HCT116 (cell line): Measurements from ENCODE around the gene ZNF835. TPM values are rescaled to one million over a fixed set of nuclear protein-coding genes. Genes with fewer than 3 reads are reported as not detected.

ENCODE experiments used
- ATAC-seq: fragments of 200-7000 bp; cut with Tn5 transposase; 2 replicates; pipeline ENCODE4 v1.9.1; 2020; ENCODE audit warnings: mild to moderate bottlenecking, moderate library complexity
- BruUV-seq: library from RNA; stranded (reverse); fragments of 400-500 nt; replicated peaks from 2 replicates; lab custom pipeline; 2021; lab: Mats Ljungman, UMichigan
- CTCF ChIA-PET: fragments of 300-600 bp; sonication (Branson Sonifier 250); formaldehyde crosslinking; loops from one replicate; lab custom pipeline; 2021; ENCODE audit warnings: antibody characterized with exemption; lab: Charles Lee
- POLR2A ChIA-PET: fragments of 300-600, 350-600 bp; sonication (Branson Sonifier 250); formaldehyde crosslinking; loops from one replicate; lab custom pipeline; 2021; ENCODE audit warnings: antibody characterized with exemption; lab: Charles Lee
- RAD21 ChIA-PET, 2 experiments: fragments of 300-600 bp; sonication (Branson Sonifier 250); formaldehyde crosslinking; loops; one replicate each; lab custom pipeline; 2023; ENCODE audit warnings: low total read pairs in 2 of 2; ENCODE audit not compliant: uncharacterized antibody in 2 of 2, unreplicated experiment in 2 of 2, low non-redundant PET in 1 of 2; lab: Charles Lee
- DNase-seq: peaks from one replicate; pipeline ENCODE4 v3.0.0-alpha.2; 2010; ENCODE audit warnings: low read depth, low spot score
- H2AFZ ChIP-seq: fragments of 200-600 bp; shearing (Covaris generic), sonication (generic); 2 replicates; pipeline ENCODE4 v1.6.1; 2017; ENCODE audit warnings: low read depth, mixed run types, mixed read lengths, antibody characterized with exemption, low read length; ENCODE audit not compliant: poor library complexity, severe bottlenecking
- H3K27ac ChIP-seq: 2 replicates; pipeline ENCODE4 v1.5.1; 2012; ENCODE audit warnings: low read depth, low read length
- H3K27me3 ChIP-seq: fragments of 200-600 bp; sonication (generic); 2 replicates; pipeline ENCODE4 v1.6.1; 2016; ENCODE audit warnings: mixed run types, low read length, mixed read lengths; ENCODE audit not compliant: insufficient read depth
- H3K36me3 ChIP-seq, 2 experiments: fragments of 200-500 bp in 1 of 2; fragments of 200-600 bp in 1 of 2; sonication (Bioruptor generic) in 1 of 2; sonication (generic) in 1 of 2; 2 replicates each; pipeline versions ENCODE4 v1.5.1 to v1.6.1; 2014 to 2016; ENCODE audit warnings: low read length in 2 of 2, inconsistent platforms in 1 of 2, mixed read lengths in 1 of 2, mixed run types in 1 of 2; ENCODE audit not compliant: insufficient read depth in 2 of 2, control insufficient read depth in 1 of 2
- H3K4me1 ChIP-seq, 2 experiments: fragments of 200-600 bp in 1 of 2; sonication (generic) in 1 of 2; 2 replicates each; pipeline versions ENCODE4 v1.5.1 to v1.6.1; 2012 to 2017; ENCODE audit warnings: low read length in 2 of 2, inconsistent platforms in 1 of 2, mild to moderate bottlenecking in 1 of 2, mixed read lengths in 1 of 2, mixed run types in 1 of 2, moderate library complexity in 1 of 2; ENCODE audit not compliant: insufficient read depth in 2 of 2, control insufficient read depth in 1 of 2
- H3K4me2 ChIP-seq: fragments of 200-600 bp; sonication (generic); 2 replicates; pipeline ENCODE4 v1.6.1; 2017; ENCODE audit warnings: mixed run types, low read length, mixed read lengths
- H3K4me3 ChIP-seq, 2 experiments: fragments of 200-600 bp in 1 of 2; sonication (generic) in 1 of 2; replicated peaks in 1 of 2; 2 replicates each; pipeline ENCODE4 v1.5.1; 2011 to 2016; ENCODE audit warnings: low read length in 2 of 2, control low read depth in 1 of 2, low read depth in 1 of 2, mild to moderate bottlenecking in 1 of 2, mixed read lengths in 1 of 2, mixed run types in 1 of 2
- H3K79me2 ChIP-seq: fragments of 200-600 bp; sonication (generic); 2 replicates; pipeline ENCODE4 v1.6.1; 2017; ENCODE audit warnings: mild to moderate bottlenecking, mixed run types, low read length, moderate library complexity, mixed read lengths; ENCODE audit not compliant: insufficient read depth
- H3K9ac ChIP-seq: fragments of 200-600 bp; sonication (generic); 2 replicates; pipeline ENCODE4 v1.6.1; 2016; ENCODE audit warnings: low read length, mixed read lengths
- H3K9me2 ChIP-seq: fragments of 200-600 bp; sonication (generic), shearing (Covaris generic); 2 replicates; pipeline ENCODE4 v1.6.1; 2017; ENCODE audit warnings: mixed run types, mild to moderate bottlenecking, moderate library complexity; ENCODE audit not compliant: insufficient read depth
- H3K9me3 ChIP-seq, 2 experiments: fragments of 200-500 bp in 1 of 2; fragments of 200-600 bp in 1 of 2; sonication (Bioruptor generic) in 1 of 2; sonication (generic) in 1 of 2; 2 replicates each; pipeline ENCODE4 v1.6.1; 2014 to 2017; ENCODE audit warnings: low read length in 2 of 2, mixed read lengths in 2 of 2, inconsistent platforms in 1 of 2, low read depth in 1 of 2, mild to moderate bottlenecking in 1 of 2, mixed run types in 1 of 2, moderate library complexity in 1 of 2; ENCODE audit not compliant: control insufficient read depth in 1 of 2, insufficient read depth in 1 of 2
- H4K20me1 ChIP-seq: fragments of 200-600 bp; sonication (generic), shearing (Covaris generic); 2 replicates; pipeline ENCODE4 v1.6.1; 2017; ENCODE audit warnings: mixed run types, mild to moderate bottlenecking, moderate library complexity; ENCODE audit not compliant: insufficient read depth
- CBX3 ChIP-seq: IDR thresholded peaks from 2 replicates; pipeline ENCODE4 v1.6.1; 2012; ENCODE audit warnings: low read depth
- CEBPB ChIP-seq: IDR thresholded peaks from 2 replicates; pipeline ENCODE4 v1.6.1; 2012; ENCODE audit warnings: low read depth
- EGR1 ChIP-seq: IDR thresholded peaks from 2 replicates; pipeline ENCODE4 v1.6.1; 2012; ENCODE audit warnings: low read depth
- ELF1 ChIP-seq: IDR thresholded peaks from 2 replicates; pipeline ENCODE4 v1.6.1; 2012; ENCODE audit warnings: low read depth, borderline replicate concordance
- EZH2 ChIP-seq: fragments of 200-600 bp; sonication (generic); IDR thresholded peaks from 2 replicates; pipeline ENCODE4 v1.6.1; 2017; ENCODE audit warnings: antibody characterized with exemption, mixed run types
- EZH2phosphoT487 ChIP-seq: fragments of 200-600 bp; IDR thresholded peaks from 2 replicates; pipeline ENCODE4 v1.6.1; 2018; ENCODE audit warnings: antibody characterized with exemption, borderline replicate concordance
- JUND ChIP-seq: IDR thresholded peaks from 2 replicates; pipeline ENCODE4 v1.6.1; 2012
- POLR2A ChIP-seq: IDR thresholded peaks from 2 replicates; pipeline ENCODE4 v1.7.0; 2011; ENCODE audit warnings: borderline replicate concordance; ENCODE audit not compliant: insufficient read depth, insufficient read length; ENCODE audit errors: extremely low read depth
- POLR2AphosphoS5 ChIP-seq: IDR thresholded peaks from 2 replicates; pipeline ENCODE4 v1.6.1; 2011; ENCODE audit warnings: mild to moderate bottlenecking, low read depth, low read length, moderate library complexity
- RAD21 ChIP-seq: IDR thresholded peaks from 2 replicates; pipeline ENCODE4 v1.6.1; 2012; ENCODE audit warnings: low read depth, mild to moderate bottlenecking
- SIN3A ChIP-seq: IDR thresholded peaks from 2 replicates; pipeline ENCODE4 v1.6.1; 2012; ENCODE audit warnings: low read depth
- SRF ChIP-seq: IDR thresholded peaks from 2 replicates; pipeline ENCODE4 v1.6.1; 2012; ENCODE audit warnings: low read depth
- TCF7L2 ChIP-seq: IDR thresholded peaks from 2 replicates; pipeline ENCODE4 v1.7.0; 2011; ENCODE audit warnings: borderline replicate concordance, inconsistent platforms; ENCODE audit not compliant: insufficient read depth, insufficient read length; ENCODE audit errors: extremely low read depth
- YY1 ChIP-seq: IDR thresholded peaks from 2 replicates; pipeline ENCODE4 v1.6.1; 2011; ENCODE audit warnings: low read length, low read depth, moderate library complexity, mild to moderate bottlenecking; ENCODE audit not compliant: insufficient replicate concordance; ENCODE audit errors: extremely low read depth
- ZFX ChIP-seq: fragments of 450-650 bp; IDR thresholded peaks from 2 replicates; pipeline ENCODE4 v1.6.1; 2017
- intact Hi-C: fragments of 100-400 bp; cut with micrococcal nuclease; formaldehyde crosslinking; loops from 2 replicates; pipeline ENCODE4 v1.10.0; 2022
- total RNA-seq: library from RNA; stranded (reverse); gene quantifications from one replicate; pipeline ENCODE4 v1.2.1, GENCODE V29; 2021; ENCODE audit not compliant: unreplicated experiment
- TF ChIP-seq, protein P1 (sequence below), 3 experiments: fragments of 200-600 bp in 1 of 3; sonication (generic) in 1 of 3; IDR thresholded peaks in 2 of 3; conservative IDR thresholded peaks in 1 of 3; 2 replicates each; pipeline ENCODE4 v1.5.1; 2012 to 2017; ENCODE audit warnings: low read depth in 2 of 3, low read length in 2 of 3, antibody characterized with exemption in 1 of 3, borderline replicate concordance in 1 of 3, control low read depth in 1 of 3, mild to moderate bottlenecking in 1 of 3, mixed read lengths in 1 of 3, mixed run types in 1 of 3, moderate library complexity in 1 of 3; ENCODE audit not compliant: insufficient read depth in 1 of 3
- TF ChIP-seq, protein P2 (sequence below): IDR thresholded peaks from 2 replicates; pipeline ENCODE4 v1.6.1; 2011; ENCODE audit warnings: mild to moderate bottlenecking, low read length, moderate library complexity; ENCODE audit not compliant: insufficient replicate concordance; ENCODE audit errors: extremely low read depth
- TF ChIP-seq, protein P3 (sequence below): IDR thresholded peaks from 2 replicates; pipeline ENCODE4 v1.6.1; 2012; ENCODE audit warnings: low read depth
- TF ChIP-seq, protein P4 (sequence below): IDR thresholded peaks from 2 replicates; pipeline ENCODE4 v1.6.1; 2012
- TF ChIP-seq, protein P5 (sequence below): IDR thresholded peaks from 2 replicates; pipeline ENCODE4 v1.6.1; 2012

ZNF835 gene
- total RNA-seq, 1 experiment from 2014 or later = not detected

DNA sequence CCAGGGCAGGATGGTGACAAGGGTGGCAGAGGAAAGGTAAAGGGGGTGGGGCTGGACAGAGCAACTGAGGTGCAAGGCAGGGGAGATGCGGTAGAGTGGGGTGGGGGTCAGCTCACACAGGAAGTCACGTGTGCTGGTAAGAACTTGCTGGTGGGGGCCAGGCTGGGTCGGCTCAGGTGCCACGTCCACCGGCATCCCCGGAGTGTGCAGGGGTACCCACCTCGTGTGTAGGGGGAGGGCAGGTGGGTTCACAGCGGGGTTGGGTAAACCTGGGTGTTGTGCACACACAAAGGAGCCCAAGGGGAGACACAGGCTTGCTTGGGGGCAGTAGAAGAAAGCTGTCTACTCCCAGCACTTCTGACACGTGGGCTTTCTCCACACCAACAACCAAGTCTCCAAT, 2.9 kb downstream of the ZNF835 start:
- Histone ChIP-seq H3K9me3 (peaks cover 0 to 14% of the 10 kb centered on the region in 2 experiments; a peak in 2 of 4 replicates), H3K9me2 (no peaks in the 10 kb centered on the region), H3K4me1 (no peaks in the 10 kb centered on the region), H3K36me3 (no peaks in the 10 kb centered on the region), H2AFZ (no peak overlapping the region), H3K9ac (no peak overlapping the region), H4K20me1 (no peaks in the 10 kb centered on the region), H3K27me3 (no peaks in the 10 kb centered on the region), H3K4me2 (no peak overlapping the region), H3K79me2 (no peaks in the 10 kb centered on the region), H3K4me3 (no peak overlapping the region), H3K27ac (no peak overlapping the region)
- ChIA-PET RAD21 (no interaction called here), CTCF (no interaction called here), POLR2A (no interaction called here)
- BruUV-seq = no TSS peak
- ATAC-seq (no peak), DNase-seq (no peak)
- intact Hi-C loops = no loop called here
- no peak for TF ChIP-seq SRF
- TF ChIP-seq CEBPB = no peak
- no peak for TF ChIP-seq EGR1
- no peak for TF ChIP-seq POLR2AphosphoS5
- no peak for TF ChIP-seq EZH2phosphoT487
- no peak for TF ChIP-seq YY1
- TF ChIP-seq RAD21 = no peak
- TF ChIP-seq, protein P1, sequence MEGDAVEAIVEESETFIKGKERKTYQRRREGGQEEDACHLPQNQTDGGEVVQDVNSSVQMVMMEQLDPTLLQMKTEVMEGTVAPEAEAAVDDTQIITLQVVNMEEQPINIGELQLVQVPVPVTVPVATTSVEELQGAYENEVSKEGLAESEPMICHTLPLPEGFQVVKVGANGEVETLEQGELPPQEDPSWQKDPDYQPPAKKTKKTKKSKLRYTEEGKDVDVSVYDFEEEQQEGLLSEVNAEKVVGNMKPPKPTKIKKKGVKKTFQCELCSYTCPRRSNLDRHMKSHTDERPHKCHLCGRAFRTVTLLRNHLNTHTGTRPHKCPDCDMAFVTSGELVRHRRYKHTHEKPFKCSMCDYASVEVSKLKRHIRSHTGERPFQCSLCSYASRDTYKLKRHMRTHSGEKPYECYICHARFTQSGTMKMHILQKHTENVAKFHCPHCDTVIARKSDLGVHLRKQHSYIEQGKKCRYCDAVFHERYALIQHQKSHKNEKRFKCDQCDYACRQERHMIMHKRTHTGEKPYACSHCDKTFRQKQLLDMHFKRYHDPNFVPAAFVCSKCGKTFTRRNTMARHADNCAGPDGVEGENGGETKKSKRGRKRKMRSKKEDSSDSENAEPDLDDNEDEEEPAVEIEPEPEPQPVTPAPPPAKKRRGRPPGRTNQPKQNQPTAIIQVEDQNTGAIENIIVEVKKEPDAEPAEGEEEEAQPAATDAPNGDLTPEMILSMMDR (IDR thresholded peaks at IDR 0.05 in 2 of 3, conservative IDR thresholded peaks at IDR 0.05 in 1 of 3; ENCODE audit: borderline replicate concordance in 1 of 3, insufficient read depth in 1 of 3, low read depth in 2 of 3, low read length in 2 of 3) = no peak
- no peak for TF ChIP-seq TCF7L2
- no peak for TF ChIP-seq ELF1
- no peak for TF ChIP-seq CBX3
- no peak for TF ChIP-seq POLR2A
- TF ChIP-seq JUND = no peak
- TF ChIP-seq ZFX = no peak
- TF ChIP-seq, protein P2, sequence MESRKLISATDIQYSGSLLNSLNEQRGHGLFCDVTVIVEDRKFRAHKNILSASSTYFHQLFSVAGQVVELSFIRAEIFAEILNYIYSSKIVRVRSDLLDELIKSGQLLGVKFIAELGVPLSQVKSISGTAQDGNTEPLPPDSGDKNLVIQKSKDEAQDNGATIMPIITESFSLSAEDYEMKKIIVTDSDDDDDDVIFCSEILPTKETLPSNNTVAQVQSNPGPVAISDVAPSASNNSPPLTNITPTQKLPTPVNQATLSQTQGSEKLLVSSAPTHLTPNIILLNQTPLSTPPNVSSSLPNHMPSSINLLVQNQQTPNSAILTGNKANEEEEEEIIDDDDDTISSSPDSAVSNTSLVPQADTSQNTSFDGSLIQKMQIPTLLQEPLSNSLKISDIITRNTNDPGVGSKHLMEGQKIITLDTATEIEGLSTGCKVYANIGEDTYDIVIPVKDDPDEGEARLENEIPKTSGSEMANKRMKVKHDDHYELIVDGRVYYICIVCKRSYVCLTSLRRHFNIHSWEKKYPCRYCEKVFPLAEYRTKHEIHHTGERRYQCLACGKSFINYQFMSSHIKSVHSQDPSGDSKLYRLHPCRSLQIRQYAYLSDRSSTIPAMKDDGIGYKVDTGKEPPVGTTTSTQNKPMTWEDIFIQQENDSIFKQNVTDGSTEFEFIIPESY = no peak
- TF ChIP-seq, protein P3, sequence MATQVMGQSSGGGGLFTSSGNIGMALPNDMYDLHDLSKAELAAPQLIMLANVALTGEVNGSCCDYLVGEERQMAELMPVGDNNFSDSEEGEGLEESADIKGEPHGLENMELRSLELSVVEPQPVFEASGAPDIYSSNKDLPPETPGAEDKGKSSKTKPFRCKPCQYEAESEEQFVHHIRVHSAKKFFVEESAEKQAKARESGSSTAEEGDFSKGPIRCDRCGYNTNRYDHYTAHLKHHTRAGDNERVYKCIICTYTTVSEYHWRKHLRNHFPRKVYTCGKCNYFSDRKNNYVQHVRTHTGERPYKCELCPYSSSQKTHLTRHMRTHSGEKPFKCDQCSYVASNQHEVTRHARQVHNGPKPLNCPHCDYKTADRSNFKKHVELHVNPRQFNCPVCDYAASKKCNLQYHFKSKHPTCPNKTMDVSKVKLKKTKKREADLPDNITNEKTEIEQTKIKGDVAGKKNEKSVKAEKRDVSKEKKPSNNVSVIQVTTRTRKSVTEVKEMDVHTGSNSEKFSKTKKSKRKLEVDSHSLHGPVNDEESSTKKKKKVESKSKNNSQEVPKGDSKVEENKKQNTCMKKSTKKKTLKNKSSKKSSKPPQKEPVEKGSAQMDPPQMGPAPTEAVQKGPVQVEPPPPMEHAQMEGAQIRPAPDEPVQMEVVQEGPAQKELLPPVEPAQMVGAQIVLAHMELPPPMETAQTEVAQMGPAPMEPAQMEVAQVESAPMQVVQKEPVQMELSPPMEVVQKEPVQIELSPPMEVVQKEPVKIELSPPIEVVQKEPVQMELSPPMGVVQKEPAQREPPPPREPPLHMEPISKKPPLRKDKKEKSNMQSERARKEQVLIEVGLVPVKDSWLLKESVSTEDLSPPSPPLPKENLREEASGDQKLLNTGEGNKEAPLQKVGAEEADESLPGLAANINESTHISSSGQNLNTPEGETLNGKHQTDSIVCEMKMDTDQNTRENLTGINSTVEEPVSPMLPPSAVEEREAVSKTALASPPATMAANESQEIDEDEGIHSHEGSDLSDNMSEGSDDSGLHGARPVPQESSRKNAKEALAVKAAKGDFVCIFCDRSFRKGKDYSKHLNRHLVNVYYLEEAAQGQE = no peak
- TF ChIP-seq, protein P4, sequence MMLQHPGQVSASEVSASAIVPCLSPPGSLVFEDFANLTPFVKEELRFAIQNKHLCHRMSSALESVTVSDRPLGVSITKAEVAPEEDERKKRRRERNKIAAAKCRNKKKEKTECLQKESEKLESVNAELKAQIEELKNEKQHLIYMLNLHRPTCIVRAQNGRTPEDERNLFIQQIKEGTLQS = no peak
- TF ChIP-seq, protein P5, sequence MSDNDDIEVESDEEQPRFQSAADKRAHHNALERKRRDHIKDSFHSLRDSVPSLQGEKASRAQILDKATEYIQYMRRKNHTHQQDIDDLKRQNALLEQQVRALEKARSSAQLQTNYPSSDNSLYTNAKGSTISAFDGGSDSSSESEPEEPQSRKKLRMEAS = no peak
- no peak for TF ChIP-seq SIN3A
- no peak for TF ChIP-seq EZH2
